Gastroesophageal sphincter (tissue), 4 donors: ENCODE results near the gene COL25A1. TPM values are rescaled to one million over a fixed set of nuclear protein-coding genes. Genes with fewer than 3 reads are reported as not detected.

ENCODE experiments used
- ATAC-seq: fragments of 150-250 bp; one replicate; pipeline ENCODE4 v1.9.1; 2016; ENCODE audit warnings: mild to moderate bottlenecking, moderate library complexity
- H3K27ac ChIP-seq, 4 donors: fragments of 200-600 bp; sonication (generic) in 3 of 4; 1 replicate in 3 of 4; 2 replicates in 1 of 4; pipeline ENCODE4 v1.5.1; 2016 to 2019
- H3K27me3 ChIP-seq: fragments of 200-600 bp; sonication (generic); one replicate; pipeline ENCODE4 v1.5.1; 2019
- H3K36me3 ChIP-seq, 2 donors: fragments of 200-600 bp; sonication (generic); one replicate each; pipeline ENCODE4 v1.5.1; 2019; ENCODE audit warnings: control low read depth in 1 of 2
- H3K4me1 ChIP-seq, 3 donors: fragments of 200-600 bp; sonication (generic); 1 replicate in 2 of 3; 2 replicates in 1 of 3; pipeline ENCODE4 v1.5.1; 2016 to 2019; ENCODE audit warnings: control low read depth in 2 of 3
- H3K4me3 ChIP-seq, 2 donors: fragments of 200-600 bp; sonication (generic); one replicate each; pipeline ENCODE4 v1.5.1; 2019; ENCODE audit warnings: mild to moderate bottlenecking in 1 of 2, moderate library complexity in 1 of 2
- H3K9me3 ChIP-seq, 3 donors: fragments of 200-600 bp; sonication (generic); one replicate each; pipeline ENCODE4 v1.5.1; 2017 to 2019; ENCODE audit warnings: control low read depth in 2 of 3
- EP300 ChIP-seq: sonication (generic); formaldehyde crosslinking; IDR thresholded peaks from one replicate; pipeline ENCODE4 v1.6.1; 2017; ENCODE audit warnings: antibody characterized with exemption, mild to moderate bottlenecking
- POLR2A ChIP-seq, 2 donors: fragments of 450-650 bp; IDR thresholded peaks; one replicate each; pipeline ENCODE4 v1.6.1; 2017; ENCODE audit warnings: antibody characterized with exemption in 2 of 2, mild to moderate bottlenecking in 2 of 2, moderate library complexity in 1 of 2
- POLR2AphosphoS5 ChIP-seq: sonication (generic); formaldehyde crosslinking; IDR thresholded peaks from one replicate; pipeline ENCODE4 v1.6.1; 2017; ENCODE audit warnings: antibody characterized with exemption
- WGBS, 2 donors: methylation state at CpG; one replicate each; pipeline ENCODE4 v1.1.5; 2018; ENCODE audit warnings: low coverage in 1 of 2; 5-methylcytosine and 5-hydroxymethylcytosine counted together
- total RNA-seq, 4 donors: library from RNA; depleted of rRNA; stranded (reverse); fragments of >200 nt; gene quantifications; one replicate each; pipeline ENCODE4 v1.1.0, GENCODE V29; 2016
- TF ChIP-seq, protein P1 (sequence below), 4 experiments: fragments of 200-600 bp in 2 of 4; fragments of 450-650 bp in 2 of 4; sonication (generic) in 1 of 4; IDR thresholded peaks; one replicate each; pipeline ENCODE4 v1.5.1; 2017 to 2019; ENCODE audit warnings: antibody characterized with exemption in 4 of 4, mild to moderate bottlenecking in 2 of 4, moderate library complexity in 2 of 4

Gene COL25A1
- total RNA-seq, 4 donors from 2014 or later, result 0.40 to 1.8 (median 1.0) TPM

DNA sequence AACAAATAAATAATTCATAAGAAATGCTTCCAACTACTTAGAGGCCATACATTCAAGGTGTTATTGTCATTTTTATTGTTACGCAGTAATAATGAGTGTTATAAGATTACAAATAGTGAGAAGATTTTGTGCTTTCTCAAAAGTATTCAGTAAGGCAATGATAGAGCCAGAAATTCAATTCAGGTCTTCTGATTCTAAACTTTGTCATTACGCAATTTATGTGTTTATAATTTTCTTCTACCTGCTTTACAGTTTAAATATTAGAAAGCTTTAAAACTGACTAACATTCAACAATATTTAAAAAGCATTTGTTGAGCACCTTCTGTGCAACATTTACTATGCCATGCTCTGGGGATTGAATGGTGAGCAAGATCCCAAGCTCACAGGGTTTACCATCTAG lies 356.2 kb downstream of the COL25A1 start:
- no peaks in the 10 kb centered on the region for H3K9me3 ChIP-seq
- no peak overlapping the region for H3K27ac ChIP-seq
- no peaks in the 10 kb centered on the region for H3K4me1 ChIP-seq
- 94 to 100% methylated on average over 2 of the region's 2 CpGs for WGBS, 2 donors
- no peaks in the 10 kb centered on the region for H3K36me3 ChIP-seq
- H3K4me3 ChIP-seq, result no peak overlapping the region
- H3K27me3 ChIP-seq, result no peaks in the 10 kb centered on the region
- ATAC-seq, result no peak
- TF ChIP-seq EP300, result no peak
- TF ChIP-seq, protein P1, sequence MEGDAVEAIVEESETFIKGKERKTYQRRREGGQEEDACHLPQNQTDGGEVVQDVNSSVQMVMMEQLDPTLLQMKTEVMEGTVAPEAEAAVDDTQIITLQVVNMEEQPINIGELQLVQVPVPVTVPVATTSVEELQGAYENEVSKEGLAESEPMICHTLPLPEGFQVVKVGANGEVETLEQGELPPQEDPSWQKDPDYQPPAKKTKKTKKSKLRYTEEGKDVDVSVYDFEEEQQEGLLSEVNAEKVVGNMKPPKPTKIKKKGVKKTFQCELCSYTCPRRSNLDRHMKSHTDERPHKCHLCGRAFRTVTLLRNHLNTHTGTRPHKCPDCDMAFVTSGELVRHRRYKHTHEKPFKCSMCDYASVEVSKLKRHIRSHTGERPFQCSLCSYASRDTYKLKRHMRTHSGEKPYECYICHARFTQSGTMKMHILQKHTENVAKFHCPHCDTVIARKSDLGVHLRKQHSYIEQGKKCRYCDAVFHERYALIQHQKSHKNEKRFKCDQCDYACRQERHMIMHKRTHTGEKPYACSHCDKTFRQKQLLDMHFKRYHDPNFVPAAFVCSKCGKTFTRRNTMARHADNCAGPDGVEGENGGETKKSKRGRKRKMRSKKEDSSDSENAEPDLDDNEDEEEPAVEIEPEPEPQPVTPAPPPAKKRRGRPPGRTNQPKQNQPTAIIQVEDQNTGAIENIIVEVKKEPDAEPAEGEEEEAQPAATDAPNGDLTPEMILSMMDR (IDR thresholded peaks at IDR 0.05), result no peak
- no peak for TF ChIP-seq POLR2A (IDR thresholded peaks at IDR 0.05)
- TF ChIP-seq POLR2AphosphoS5, result no peak

DNA sequence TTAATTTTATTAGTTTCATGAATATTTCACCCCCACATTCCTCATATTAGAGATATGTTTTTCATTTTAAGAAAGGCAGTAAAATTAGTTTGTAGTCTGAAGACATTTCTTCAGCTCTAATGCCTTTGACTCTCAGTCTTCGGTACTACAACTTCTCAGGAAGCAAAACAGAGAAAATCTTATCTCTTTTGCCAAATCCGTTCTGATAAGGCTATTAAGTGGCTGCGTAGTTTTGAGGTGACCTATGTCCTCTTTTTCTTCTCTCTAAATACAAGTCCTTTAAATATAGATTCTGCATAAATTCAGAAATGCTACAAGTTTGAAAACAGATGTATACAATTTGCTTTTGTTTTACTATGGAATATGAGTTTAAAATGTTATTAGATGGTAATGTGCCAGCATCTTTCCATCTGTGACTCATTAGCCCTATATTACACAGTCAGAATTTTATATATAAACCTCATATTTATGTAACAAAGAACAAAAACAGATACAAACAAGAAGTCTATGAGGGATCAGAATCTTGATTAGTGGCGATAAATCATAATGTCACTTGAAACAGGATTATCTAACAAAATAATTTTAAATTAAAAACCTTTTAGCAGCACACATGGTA lies 358.4 kb downstream of the COL25A1 start:
- no peaks in the 10 kb centered on the region for H3K9me3 ChIP-seq
- no peaks in the 10 kb centered on the region for H3K4me1 ChIP-seq
- no peak for TF ChIP-seq POLR2AphosphoS5
- no peak for TF ChIP-seq POLR2A (IDR thresholded peaks at IDR 0.05)
- TF ChIP-seq EP300, result no peak
- TF ChIP-seq, protein P1 (IDR thresholded peaks at IDR 0.05), result no peak
- WGBS, 2 donors, result 57 to 89% methylated on average over 4 of the region's 4 CpGs
- no peak overlapping the region for H3K4me3 ChIP-seq
- H3K36me3 ChIP-seq, result no peaks in the 10 kb centered on the region
- ATAC-seq, result no peak
- H3K27me3 ChIP-seq, result no peaks in the 10 kb centered on the region
- no peak overlapping the region for H3K27ac ChIP-seq

DNA sequence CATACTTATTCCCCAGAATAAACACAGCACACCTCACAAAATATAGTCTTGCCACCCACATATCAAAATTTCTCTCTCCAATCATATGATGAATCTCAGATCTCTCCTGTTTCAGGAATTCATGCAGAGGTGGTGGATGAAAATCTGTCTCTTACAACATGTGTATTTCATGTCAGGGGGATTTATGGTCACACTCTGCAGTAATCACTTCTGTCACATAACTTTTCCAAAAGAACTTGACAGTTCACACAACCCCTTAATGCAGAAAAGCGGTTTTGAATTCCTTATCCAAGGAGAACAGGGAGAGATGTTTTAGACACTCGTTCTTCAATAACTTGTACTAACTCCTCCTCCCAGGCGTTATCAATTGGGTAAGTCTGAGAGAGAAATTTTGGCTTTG lies 359.1 kb downstream of the COL25A1 start:
- ATAC-seq, result no peak
- 87 to 90% methylated on average over 3 of the region's 3 CpGs for WGBS, 2 donors

DNA sequence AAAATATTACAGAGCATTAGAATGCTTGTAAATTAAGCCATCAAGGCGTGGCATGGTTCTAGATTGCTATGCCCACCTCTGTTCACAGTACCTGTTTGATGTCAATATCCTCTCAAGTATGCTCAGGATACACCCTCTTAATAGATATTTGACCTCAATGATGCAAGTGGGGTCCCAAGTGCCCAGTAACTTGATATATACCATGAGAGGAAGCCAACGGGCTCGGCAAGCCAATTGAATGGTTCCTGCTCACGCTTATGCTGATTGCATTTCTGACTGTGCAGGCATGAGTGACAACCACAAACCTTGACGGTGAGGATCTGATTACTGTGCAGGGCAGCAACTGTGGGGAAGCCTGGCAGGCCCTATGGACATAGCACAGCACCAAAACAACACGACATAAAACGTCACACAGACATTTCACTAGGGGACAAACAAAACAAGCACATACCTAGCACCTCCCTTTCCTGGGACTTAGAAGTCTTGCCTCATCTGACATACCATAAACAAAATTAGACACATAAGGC lies 360.5 kb downstream of the COL25A1 start:
- Histone ChIP-seq H3K4me3 (no peak overlapping the region), H3K4me1 (no peaks in the 10 kb centered on the region), H3K27ac (no peak overlapping the region), H3K27me3 (no peaks in the 10 kb centered on the region), H3K9me3 (no peaks in the 10 kb centered on the region), H3K36me3 (no peaks in the 10 kb centered on the region)
- 87 to 94% methylated on average over 3 of the region's 7 CpGs for WGBS, 2 donors
- no peak for ATAC-seq
- TF ChIP-seq EP300, result no peak
- no peak for TF ChIP-seq POLR2A (IDR thresholded peaks at IDR 0.05)
- TF ChIP-seq, protein P1 (IDR thresholded peaks at IDR 0.05), result no peak

More for the DNA sequence above, 359.1 kb downstream of the COL25A1 start:
- Histone ChIP-seq H3K9me3 (no peaks in the 10 kb centered on the region), H3K27me3 (no peaks in the 10 kb centered on the region), H3K4me3 (no peak overlapping the region), H3K4me1 (no peaks in the 10 kb centered on the region), H3K27ac (no peak overlapping the region), H3K36me3 (no peaks in the 10 kb centered on the region)
- TF ChIP-seq, protein P1 (IDR thresholded peaks at IDR 0.05), result no peak
- TF ChIP-seq POLR2A (IDR thresholded peaks at IDR 0.05) (no peak), POLR2AphosphoS5 (no peak), EP300 (no peak)

DNA sequence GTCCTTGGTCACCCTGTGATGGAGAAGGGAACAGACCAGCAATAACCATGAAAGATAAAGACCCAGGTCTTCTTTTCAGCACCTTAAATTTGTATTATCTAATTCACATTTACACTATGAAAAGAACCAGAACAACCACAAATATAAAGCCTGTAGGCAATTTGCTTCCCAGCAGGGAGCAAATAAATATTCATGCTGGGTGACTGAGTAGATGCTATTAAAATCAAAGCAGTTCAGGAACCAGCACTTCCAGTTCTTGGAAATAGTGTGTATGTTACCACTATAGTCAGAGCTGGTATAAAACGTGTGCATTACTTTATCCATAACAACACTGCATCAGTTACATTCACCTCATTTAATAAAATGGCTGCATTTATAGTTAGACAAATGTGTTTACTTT lies 361.8 kb downstream of the COL25A1 start:
- Histone ChIP-seq H3K4me3 (no peak overlapping the region), H3K27me3 (no peaks in the 10 kb centered on the region), H3K4me1 (no peaks in the 10 kb centered on the region), H3K36me3 (no peaks in the 10 kb centered on the region), H3K9me3 (no peaks in the 10 kb centered on the region), H3K27ac (no peak overlapping the region)
- ATAC-seq, result no peak
- 85 to 91% methylated on average over 1 of the region's 1 CpG for WGBS, 2 donors
- TF ChIP-seq EP300, result no peak
- no peak for TF ChIP-seq POLR2AphosphoS5
- TF ChIP-seq, protein P1 (IDR thresholded peaks at IDR 0.05), result no peak
- TF ChIP-seq POLR2A (IDR thresholded peaks at IDR 0.05), result no peak
